WTC11 (cell line): ENCODE results near the gene URAD. TPM values are rescaled to one million over a fixed set of nuclear protein-coding genes. Genes with fewer than 3 reads are reported as not detected.

Experiments used
- ATAC-seq: fragments of 200-7000 bp; cut with Tn5 transposase; 2 replicates; pipeline ENCODE4 v1.10.0; 2021; ENCODE audit warnings: mild to moderate bottlenecking, moderate library complexity
- CTCF ChIA-PET: fragments of 300-600 bp; sonication (Branson Sonifier 250); formaldehyde crosslinking; loops from one replicate; lab custom pipeline; 2021; ENCODE audit warnings: antibody characterized with exemption; lab: Charles Lee
- POLR2A ChIA-PET: fragments of 350-600 bp; sonication (Branson Sonifier 250); formaldehyde crosslinking; loops from one replicate; lab custom pipeline; 2021; ENCODE audit warnings: antibody characterized with exemption; lab: Charles Lee
- DNase-seq: peaks from one replicate; pipeline ENCODE4 v3.0.0; 2021; ENCODE audit warnings: low spot score
- H3K27ac Mint-ChIP-seq: 2 replicates; pipeline ENCODE4 v1.8.0; 2021; ENCODE audit warnings: mixed read lengths
- H3K27me3 Mint-ChIP-seq: 2 replicates; pipeline ENCODE4 v1.8.0; 2021; ENCODE audit warnings: low read depth, mild to moderate bottlenecking, moderate library complexity, mixed read lengths
- H3K36me3 Mint-ChIP-seq: 2 replicates; pipeline ENCODE4 v1.8.0; 2021; ENCODE audit warnings: mixed read lengths
- H3K4me1 Mint-ChIP-seq: 2 replicates; pipeline ENCODE4 v1.8.0; 2022; ENCODE audit warnings: mixed read lengths
- H3K4me3 Mint-ChIP-seq: 2 replicates; pipeline ENCODE4 v1.8.0; 2021; ENCODE audit warnings: mild to moderate bottlenecking, moderate library complexity, mixed read lengths
- H3K9me3 Mint-ChIP-seq: 2 replicates; pipeline ENCODE4 v1.8.0; 2021; ENCODE audit warnings: mixed read lengths
- ATF2 ChIP-seq: sonication (generic); formaldehyde crosslinking; IDR thresholded peaks from 2 replicates; pipeline ENCODE4 v1.8.1; 2022; ENCODE audit warnings: low read depth, missing genetic modification reagents, borderline replicate concordance
- CDX4 ChIP-seq: fragments of 250-450 bp; sonication (Bioruptor Pico); IDR thresholded peaks from 2 replicates; pipeline ENCODE4 v1.9.0; 2021; ENCODE audit warnings: moderate library complexity, mild to moderate bottlenecking, inconsistent platforms, borderline replicate concordance
- E2F1 ChIP-seq: sonication (generic); formaldehyde crosslinking; IDR thresholded peaks from 2 replicates; pipeline ENCODE4 v1.8.0; 2022; ENCODE audit warnings: mild to moderate bottlenecking, missing genetic modification reagents
- FOXP1 ChIP-seq: sonication (generic); formaldehyde crosslinking; IDR thresholded peaks from 2 replicates; pipeline ENCODE4 v1.8.0; 2022; ENCODE audit warnings: missing genetic modification reagents, mild to moderate bottlenecking, moderate library complexity, borderline replicate concordance
- MXD4 ChIP-seq: fragments of 250-450 bp; sonication (Bioruptor Pico); IDR thresholded peaks from 2 replicates; pipeline ENCODE4 v1.8.0; 2021; ENCODE audit warnings: mild to moderate bottlenecking, moderate library complexity, borderline replicate concordance
- NR1H2 ChIP-seq: sonication (generic); formaldehyde crosslinking; IDR thresholded peaks from 2 replicates; pipeline ENCODE4 v1.9.0; 2021; ENCODE audit warnings: mild to moderate bottlenecking, moderate library complexity, missing genetic modification reagents
- OVOL2 ChIP-seq: fragments of 250-450 bp; sonication (Bioruptor Pico); IDR thresholded peaks from 2 replicates; pipeline ENCODE4 v1.9.0; 2021; ENCODE audit warnings: mild to moderate bottlenecking, borderline replicate concordance
- SOX15 ChIP-seq: fragments of 250-450 bp; sonication (Bioruptor Pico); IDR thresholded peaks from 2 replicates; pipeline ENCODE4 v1.9.0; 2021; ENCODE audit warnings: mild to moderate bottlenecking
- STAT6 ChIP-seq: sonication (generic); formaldehyde crosslinking; conservative IDR thresholded peaks from 2 replicates; pipeline ENCODE4 v1.8.1; 2023; ENCODE audit warnings: mild to moderate bottlenecking, low read depth, missing genetic modification reagents, moderate library complexity
- ZBTB43 ChIP-seq: sonication (generic); formaldehyde crosslinking; IDR thresholded peaks from 2 replicates; pipeline ENCODE4 v1.8.1; 2023; ENCODE audit warnings: mild to moderate bottlenecking, missing genetic modification reagents
- ZNF121 ChIP-seq: sonication (generic); formaldehyde crosslinking; IDR thresholded peaks from 2 replicates; pipeline ENCODE4 v1.8.0; 2023; ENCODE audit warnings: missing genetic modification reagents
- ZNF263 ChIP-seq: sonication (generic); formaldehyde crosslinking; IDR thresholded peaks from 2 replicates; pipeline ENCODE4 v1.8.1; 2022; ENCODE audit warnings: low read depth, mild to moderate bottlenecking, moderate library complexity, missing genetic modification reagents
- ZNF281 ChIP-seq: sonication (generic); formaldehyde crosslinking; IDR thresholded peaks from 2 replicates; pipeline ENCODE4 v1.8.0; 2023; ENCODE audit warnings: mild to moderate bottlenecking, missing genetic modification reagents
- ZNF317 ChIP-seq: sonication (generic); formaldehyde crosslinking; IDR thresholded peaks from 2 replicates; pipeline ENCODE4 v1.8.1; 2023; ENCODE audit warnings: low read depth, mild to moderate bottlenecking, moderate library complexity, missing genetic modification reagents, borderline replicate concordance
- ZNF416 ChIP-seq: fragments of 250-450 bp; sonication (Bioruptor Pico); IDR thresholded peaks from 2 replicates; pipeline ENCODE4 v1.9.0; 2021; ENCODE audit warnings: mild to moderate bottlenecking, inconsistent platforms
- total RNA-seq: library from RNA; stranded (reverse); gene quantifications from 3 replicates; pipeline ENCODE4 v1.2.3, GENCODE V29; 2021
- TF ChIP-seq, protein P1 (sequence below): sonication (generic); formaldehyde crosslinking; IDR thresholded peaks from 2 replicates; pipeline ENCODE4 v1.8.1; 2023; ENCODE audit warnings: mild to moderate bottlenecking, missing genetic modification reagents
- TF ChIP-seq, protein P2 (sequence below): sonication (generic); formaldehyde crosslinking; IDR thresholded peaks from 2 replicates; pipeline ENCODE4 v1.8.1; 2022; ENCODE audit warnings: missing genetic modification reagents, borderline replicate concordance

URAD gene
- total RNA-seq, 1 experiment from 2014 or later: not detected

DNA sequence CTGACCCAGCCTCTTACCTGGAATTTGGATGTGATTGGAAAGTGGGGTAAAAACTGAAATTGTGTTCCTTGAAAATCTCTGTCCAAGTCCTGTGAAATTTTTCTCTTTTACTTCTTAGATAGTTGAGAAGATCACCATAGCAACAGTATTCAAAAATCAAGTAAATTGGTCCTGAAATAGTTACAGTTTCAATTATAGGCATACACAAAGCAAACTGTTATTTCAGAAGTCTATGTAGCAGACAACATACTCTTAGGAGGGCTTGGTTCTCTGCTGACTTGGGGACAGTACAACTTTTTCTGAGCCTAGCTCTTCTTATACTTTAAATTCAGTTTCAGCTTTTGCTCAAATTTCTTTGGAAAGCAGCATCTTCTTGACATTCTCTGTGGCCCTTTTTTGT lies 38.6 kb upstream of the URAD start:
- H3K27ac Mint-ChIP-seq: no peak overlapping the region
- H3K4me1 Mint-ChIP-seq: peaks cover 22% of the 10 kb centered on the region
- CTCF ChIA-PET: interaction anchor here (1.5 kb wide), 1 partner anchor 27 kb away, joined by 3 read pairs; no protein-coding TSS in a partner anchor
- no peaks in the 10 kb centered on the region for H3K27me3 Mint-ChIP-seq
- DNase-seq (no peak), ATAC-seq (no peak)
- H3K9me3 Mint-ChIP-seq: no peaks in the 10 kb centered on the region
- POLR2A ChIA-PET: no interaction called here
- H3K36me3 Mint-ChIP-seq: no peaks in the 10 kb centered on the region
- TF ChIP-seq MXD4 (CRISPR knock-in tag): no peak
- TF ChIP-seq ZNF416 (CRISPR knock-in tag): no peak
- no peak for TF ChIP-seq ZNF121 (CRISPR knock-in tag)
- no peak for TF ChIP-seq ZNF263
- no peak for TF ChIP-seq ZNF317 (CRISPR knock-in tag)
- H3K4me3 Mint-ChIP-seq: no peak overlapping the region

DNA sequence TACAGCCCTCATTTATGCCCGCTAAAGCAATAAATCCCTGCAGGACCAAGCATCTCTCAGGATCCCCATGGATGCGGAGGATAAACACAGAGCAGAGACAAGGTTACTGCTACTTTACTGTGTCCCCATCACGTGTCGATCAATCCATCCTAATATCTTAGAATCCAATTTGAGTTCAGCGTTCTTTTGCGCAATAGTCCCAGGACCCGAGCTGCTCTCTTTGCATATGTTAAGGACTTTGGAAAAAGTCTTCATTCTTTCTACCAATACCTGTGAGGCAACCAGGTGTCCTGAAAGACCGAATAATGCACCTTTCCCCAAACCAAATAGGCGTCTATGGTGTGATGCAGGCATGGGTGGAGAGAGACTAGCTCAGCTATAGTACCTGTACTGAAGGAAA lies 38.0 kb upstream of the URAD start:
- Mint-ChIP-seq H3K4me1 (peaks cover 22% of the 10 kb centered on the region), H3K27ac (no peak overlapping the region), H3K9me3 (no peaks in the 10 kb centered on the region), H3K36me3 (no peaks in the 10 kb centered on the region), H3K27me3 (no peaks in the 10 kb centered on the region), H3K4me3 (no peak overlapping the region)
- POLR2A ChIA-PET: no interaction called here
- CTCF ChIA-PET: interaction anchor here (1.5 kb wide), 1 partner anchor 26 kb away, joined by 3 read pairs; no protein-coding TSS in a partner anchor
- DNase-seq: no peak
- TF ChIP-seq, protein P1, sequence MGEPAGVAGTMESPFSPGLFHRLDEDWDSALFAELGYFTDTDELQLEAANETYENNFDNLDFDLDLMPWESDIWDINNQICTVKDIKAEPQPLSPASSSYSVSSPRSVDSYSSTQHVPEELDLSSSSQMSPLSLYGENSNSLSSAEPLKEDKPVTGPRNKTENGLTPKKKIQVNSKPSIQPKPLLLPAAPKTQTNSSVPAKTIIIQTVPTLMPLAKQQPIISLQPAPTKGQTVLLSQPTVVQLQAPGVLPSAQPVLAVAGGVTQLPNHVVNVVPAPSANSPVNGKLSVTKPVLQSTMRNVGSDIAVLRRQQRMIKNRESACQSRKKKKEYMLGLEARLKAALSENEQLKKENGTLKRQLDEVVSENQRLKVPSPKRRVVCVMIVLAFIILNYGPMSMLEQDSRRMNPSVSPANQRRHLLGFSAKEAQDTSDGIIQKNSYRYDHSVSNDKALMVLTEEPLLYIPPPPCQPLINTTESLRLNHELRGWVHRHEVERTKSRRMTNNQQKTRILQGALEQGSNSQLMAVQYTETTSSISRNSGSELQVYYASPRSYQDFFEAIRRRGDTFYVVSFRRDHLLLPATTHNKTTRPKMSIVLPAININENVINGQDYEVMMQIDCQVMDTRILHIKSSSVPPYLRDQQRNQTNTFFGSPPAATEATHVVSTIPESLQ: no peak
- TF ChIP-seq E2F1 (CRISPR knock-in tag): no peak
- TF ChIP-seq CDX4: no peak
- TF ChIP-seq ATF2 (CRISPR knock-in tag): no peak
- TF ChIP-seq ZNF281 (CRISPR knock-in tag): no peak
- no peak for TF ChIP-seq ZBTB43 (CRISPR knock-in tag)
- TF ChIP-seq NR1H2 (CRISPR knock-in tag): no peak
- TF ChIP-seq, protein P2, sequence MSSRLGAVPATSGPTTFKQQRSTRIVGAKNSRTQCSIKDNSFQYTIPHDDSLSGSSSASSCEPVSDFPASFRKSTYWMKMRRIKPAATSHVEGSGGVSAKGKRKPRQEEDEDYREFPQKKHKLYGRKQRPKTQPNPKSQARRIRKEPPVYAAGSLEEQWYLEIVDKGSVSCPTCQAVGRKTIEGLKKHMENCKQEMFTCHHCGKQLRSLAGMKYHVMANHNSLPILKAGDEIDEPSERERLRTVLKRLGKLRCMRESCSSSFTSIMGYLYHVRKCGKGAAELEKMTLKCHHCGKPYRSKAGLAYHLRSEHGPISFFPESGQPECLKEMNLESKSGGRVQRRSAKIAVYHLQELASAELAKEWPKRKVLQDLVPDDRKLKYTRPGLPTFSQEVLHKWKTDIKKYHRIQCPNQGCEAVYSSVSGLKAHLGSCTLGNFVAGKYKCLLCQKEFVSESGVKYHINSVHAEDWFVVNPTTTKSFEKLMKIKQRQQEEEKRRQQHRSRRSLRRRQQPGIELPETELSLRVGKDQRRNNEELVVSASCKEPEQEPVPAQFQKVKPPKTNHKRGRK (CRISPR knock-in tag): no peak
- no peak for TF ChIP-seq SOX15 (CRISPR knock-in tag)
- TF ChIP-seq STAT6: no peak
- TF ChIP-seq OVOL2 (CRISPR knock-in tag): no peak
- no peak for TF ChIP-seq FOXP1 (CRISPR knock-in tag)
- no peak for ATAC-seq
